Suprapubic skin (tissue), 4 donors: ENCODE results near the gene MYO1C. TPM values are rescaled to one million over a fixed set of nuclear protein-coding genes. Genes with fewer than 3 reads are reported as not detected.
A peak's percentile ranks its signal among the peaks of the same experiment; 100 is the strongest.

Source experiments
- DNase-seq, 2 donors: peaks; one replicate each; pipeline ENCODE4 v3.0.0-alpha.2; 2019; ENCODE audit warnings: low spot score in 2 of 2
- H3K27ac ChIP-seq: fragments of 200-600 bp; sonication (generic); one replicate; pipeline ENCODE4 v1.5.1; 2019
- H3K27me3 ChIP-seq: fragments of 200-600 bp; sonication (generic); one replicate; pipeline ENCODE4 v1.5.1; 2019
- H3K36me3 ChIP-seq: fragments of 200-600 bp; sonication (generic); one replicate; pipeline ENCODE4 v1.5.1; 2019
- H3K4me1 ChIP-seq: fragments of 200-600 bp; sonication (generic); one replicate; pipeline ENCODE4 v1.5.1; 2019
- H3K4me3 ChIP-seq: fragments of 200-600 bp; sonication (generic); one replicate; pipeline ENCODE4 v1.5.1; 2019; ENCODE audit warnings: mild to moderate bottlenecking
- H3K9me3 ChIP-seq: fragments of 200-600 bp; sonication (generic); one replicate; pipeline ENCODE4 v1.5.1; 2019
- EP300 ChIP-seq: sonication (generic); formaldehyde crosslinking; IDR thresholded peaks from one replicate; pipeline ENCODE4 v1.6.1; 2017; ENCODE audit warnings: antibody characterized with exemption
- POLR2A ChIP-seq, 2 donors: fragments of 450-650 bp; IDR thresholded peaks; one replicate each; pipeline ENCODE4 v1.6.1; 2017; ENCODE audit warnings: antibody characterized with exemption in 2 of 2, mild to moderate bottlenecking in 2 of 2, moderate library complexity in 2 of 2
- POLR2AphosphoS5 ChIP-seq, 3 donors: sonication (generic); formaldehyde crosslinking; IDR thresholded peaks; one replicate each; pipeline ENCODE4 v1.6.1; 2017; ENCODE audit warnings: antibody characterized with exemption in 3 of 3
- WGBS: methylation state at CpG from one replicate; pipeline ENCODE4 v1.1.5; 2018; 5-methylcytosine and 5-hydroxymethylcytosine counted together
- total RNA-seq, 4 donors: library from RNA; depleted of rRNA; stranded (reverse); fragments of >200 nt; gene quantifications; one replicate each; pipeline ENCODE4 v1.1.0, GENCODE V29; 2016
- TF ChIP-seq, protein P1 (sequence below), 2 donors: fragments of 200-600 bp in 1 of 2; fragments of 450-650 bp in 1 of 2; sonication (generic) in 1 of 2; IDR thresholded peaks; one replicate each; pipeline ENCODE4 v1.5.1; 2016 to 2019; ENCODE audit warnings: antibody characterized with exemption in 2 of 2, mild to moderate bottlenecking in 1 of 2, moderate library complexity in 1 of 2

Gene MYO1C
- total RNA-seq, 4 donors from 2014 or later, result 74.9 to 116 (median 103) TPM

DNA sequence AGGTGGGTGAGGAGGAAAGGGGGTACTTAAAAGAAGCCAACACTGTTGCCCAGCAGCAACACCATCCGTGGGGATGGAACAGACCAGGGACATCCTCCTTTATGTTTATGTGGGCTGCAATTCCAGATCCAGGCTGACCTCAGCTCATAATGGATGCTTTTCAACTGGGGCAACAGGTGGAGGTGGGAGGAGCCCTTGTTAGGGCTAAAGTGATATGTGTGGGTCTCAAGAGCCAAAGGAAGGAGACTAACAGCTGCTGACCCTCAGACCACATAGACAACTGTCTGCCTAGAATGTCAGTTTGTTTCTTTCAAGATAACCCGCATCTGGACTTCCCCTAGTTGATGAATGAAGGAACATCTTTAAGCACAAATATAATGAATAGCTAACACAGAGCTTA is 25.9 kb upstream of the MYO1C start:
- Histone ChIP-seq H3K4me1 (peaks cover 33% of the 10 kb centered on the region), H3K4me3 (no peak overlapping the region), H3K9me3 (no peaks in the 10 kb centered on the region), H3K27ac (no peak overlapping the region), H3K27me3 (no peaks in the 10 kb centered on the region), H3K36me3 (peaks cover 33% of the 10 kb centered on the region)
- WGBS, result 71% methylated on average over 2 of the region's 2 CpGs
- no peak for TF ChIP-seq POLR2A (IDR thresholded peaks at IDR 0.05)
- no peak for TF ChIP-seq POLR2AphosphoS5 (IDR thresholded peaks at IDR 0.05)
- TF ChIP-seq, protein P1, sequence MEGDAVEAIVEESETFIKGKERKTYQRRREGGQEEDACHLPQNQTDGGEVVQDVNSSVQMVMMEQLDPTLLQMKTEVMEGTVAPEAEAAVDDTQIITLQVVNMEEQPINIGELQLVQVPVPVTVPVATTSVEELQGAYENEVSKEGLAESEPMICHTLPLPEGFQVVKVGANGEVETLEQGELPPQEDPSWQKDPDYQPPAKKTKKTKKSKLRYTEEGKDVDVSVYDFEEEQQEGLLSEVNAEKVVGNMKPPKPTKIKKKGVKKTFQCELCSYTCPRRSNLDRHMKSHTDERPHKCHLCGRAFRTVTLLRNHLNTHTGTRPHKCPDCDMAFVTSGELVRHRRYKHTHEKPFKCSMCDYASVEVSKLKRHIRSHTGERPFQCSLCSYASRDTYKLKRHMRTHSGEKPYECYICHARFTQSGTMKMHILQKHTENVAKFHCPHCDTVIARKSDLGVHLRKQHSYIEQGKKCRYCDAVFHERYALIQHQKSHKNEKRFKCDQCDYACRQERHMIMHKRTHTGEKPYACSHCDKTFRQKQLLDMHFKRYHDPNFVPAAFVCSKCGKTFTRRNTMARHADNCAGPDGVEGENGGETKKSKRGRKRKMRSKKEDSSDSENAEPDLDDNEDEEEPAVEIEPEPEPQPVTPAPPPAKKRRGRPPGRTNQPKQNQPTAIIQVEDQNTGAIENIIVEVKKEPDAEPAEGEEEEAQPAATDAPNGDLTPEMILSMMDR (IDR thresholded peaks at IDR 0.05), result no peak
- no peak for TF ChIP-seq EP300
- DNase-seq, result no peak

DNA sequence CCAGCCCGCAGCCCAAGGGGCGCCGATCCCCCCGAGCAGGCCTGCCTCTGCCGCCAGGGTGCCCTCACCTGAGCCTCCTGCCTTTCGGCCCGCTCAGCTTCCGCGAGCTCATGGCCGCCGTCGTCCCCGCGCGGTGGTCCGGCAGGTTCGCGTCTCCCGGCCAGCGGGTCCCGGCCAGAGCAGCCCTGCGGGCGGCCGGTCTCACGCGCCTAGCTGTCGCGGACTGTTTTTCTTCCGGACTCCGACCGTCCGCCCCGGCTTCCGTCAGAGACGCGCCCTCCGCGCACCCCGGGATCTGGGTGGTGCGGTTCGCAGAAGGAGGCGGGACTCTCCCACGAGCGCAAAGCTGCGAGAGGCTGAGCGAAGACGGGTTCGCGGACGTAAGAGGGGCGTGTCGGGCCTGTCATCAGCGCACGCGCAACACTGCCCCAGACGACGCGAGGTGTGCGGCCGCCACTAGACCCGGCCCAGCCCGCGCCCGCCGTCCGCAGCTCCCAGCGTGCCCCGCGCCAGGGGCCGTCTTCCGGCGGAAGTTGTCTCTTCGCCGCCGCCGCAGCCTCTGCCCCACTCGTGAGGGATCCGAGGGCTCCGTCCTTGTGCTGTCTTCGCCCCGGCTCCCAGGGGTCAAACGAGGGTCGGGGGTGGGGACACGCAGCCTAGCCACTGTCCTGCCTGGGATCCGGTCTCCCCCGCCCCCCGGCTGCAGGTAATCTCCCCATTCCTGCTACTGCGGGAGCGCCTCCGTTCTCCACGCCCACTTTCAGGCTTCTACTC is 24.1 kb upstream of the MYO1C start, which contains the start of gene INPP5K:
Gene INPP5K, minus strand, starts transcription at position 225 of the 774 bp plus-strand sequence. Its CDS starts 113 bp downstream, at position 112.
- peak within 1 kb of the TSS; percentile 89 for H3K27ac ChIP-seq
- no peaks in the 10 kb centered on the region for H3K9me3 ChIP-seq
- TF ChIP-seq EP300 (no peak), POLR2AphosphoS5 (IDR thresholded peaks at IDR 0.05) (peak; percentile 50 to 94 (median 71)), POLR2A (IDR thresholded peaks at IDR 0.05) (peak in 1 of 2 donors; percentile 49)
- H3K4me3 ChIP-seq, result peak within 1 kb of the TSS; percentile 78
- peaks cover 51% of the 10 kb centered on the region for H3K4me1 ChIP-seq
- H3K36me3 ChIP-seq, result peaks cover 25% of the 10 kb centered on the region
- DNase-seq, result peak; percentile 98 to 99
- WGBS, result 1% methylated on average over 35 of the region's 91 CpGs
- H3K27me3 ChIP-seq, result no peaks in the 10 kb centered on the region

DNA sequence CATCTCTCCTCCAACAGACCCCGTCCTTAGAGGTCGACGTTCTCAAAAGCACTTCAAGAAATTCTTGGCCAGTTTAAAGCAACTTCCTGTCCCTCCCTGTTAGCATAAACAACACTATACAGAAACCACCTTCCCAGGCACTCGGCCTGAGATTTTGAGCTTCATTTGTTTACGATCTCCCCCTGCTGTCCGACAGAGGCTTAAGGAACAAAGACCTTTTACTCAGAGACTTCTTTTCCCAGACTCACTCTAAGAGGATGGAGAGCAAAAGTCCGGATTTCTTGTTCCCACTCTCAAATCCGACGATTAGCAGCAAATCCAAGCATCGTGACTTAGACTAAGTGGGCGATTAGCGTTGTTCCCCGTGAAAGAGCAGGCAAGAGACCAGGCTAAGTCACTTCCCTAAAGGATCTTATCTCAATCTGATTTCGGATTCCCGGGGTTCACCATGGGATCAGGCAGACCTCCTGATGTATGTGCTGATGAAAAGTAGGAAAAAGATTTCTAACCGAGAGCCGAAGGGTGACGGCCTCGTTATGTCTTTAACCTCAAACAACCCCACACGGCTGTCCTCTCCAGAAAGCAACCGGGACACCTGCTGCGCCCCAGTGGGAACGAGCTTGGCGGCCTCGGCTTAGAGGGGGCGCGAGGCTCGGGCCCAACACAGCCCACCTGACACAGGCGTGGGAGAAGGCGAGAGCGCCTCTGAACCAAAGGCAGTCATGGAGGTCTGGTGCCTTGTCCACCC is 23.3 kb upstream of the MYO1C start:
- Histone ChIP-seq H3K4me1 (peaks cover 59% of the 10 kb centered on the region), H3K36me3 (peaks cover 18% of the 10 kb centered on the region), H3K27me3 (no peaks in the 10 kb centered on the region), H3K9me3 (no peaks in the 10 kb centered on the region), H3K4me3 (peak overlapping the region; percentile 78), H3K27ac (peak overlapping the region; percentile 89)
- TF ChIP-seq POLR2A (IDR thresholded peaks at IDR 0.05) (no peak), POLR2AphosphoS5 (IDR thresholded peaks at IDR 0.05) (no peak), EP300 (no peak)
- TF ChIP-seq, protein P1 (IDR thresholded peaks at IDR 0.05), result peak; percentile 57
- WGBS, result under 1% methylated on average over 26 of the region's 31 CpGs
- no peak for DNase-seq

DNA sequence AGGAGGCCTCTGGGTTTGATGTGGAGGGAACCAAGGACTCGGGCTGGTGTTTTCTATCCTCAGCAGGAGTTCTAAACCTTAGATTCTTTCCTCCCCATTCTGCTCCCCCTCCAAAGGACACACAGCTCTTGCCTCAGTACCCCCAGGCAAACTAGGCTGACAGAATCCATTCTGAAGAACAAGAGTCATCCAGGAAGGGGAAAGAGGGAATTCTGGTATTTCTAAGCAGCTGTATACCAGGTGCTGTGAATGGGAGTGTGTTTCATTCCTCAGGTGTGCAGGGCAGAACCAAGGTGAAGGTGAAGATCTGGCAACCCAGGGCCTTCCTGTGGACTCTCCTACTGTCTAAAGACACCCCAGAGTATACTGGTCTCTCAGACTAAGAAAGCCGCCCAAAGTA is 19.9 kb upstream of the MYO1C start:
- Histone ChIP-seq H3K4me1 (peaks cover 76% of the 10 kb centered on the region), H3K9me3 (no peaks in the 10 kb centered on the region), H3K4me3 (no peak overlapping the region), H3K27ac (peak overlapping the region; percentile 60), H3K27me3 (no peaks in the 10 kb centered on the region), H3K36me3 (peaks cover 27% of the 10 kb centered on the region)
- WGBS, result 67% methylated on average over 2 of the region's 2 CpGs
- DNase-seq, result no peak
- TF ChIP-seq POLR2AphosphoS5 (IDR thresholded peaks at IDR 0.05), result no peak
- TF ChIP-seq EP300, result no peak

DNA sequence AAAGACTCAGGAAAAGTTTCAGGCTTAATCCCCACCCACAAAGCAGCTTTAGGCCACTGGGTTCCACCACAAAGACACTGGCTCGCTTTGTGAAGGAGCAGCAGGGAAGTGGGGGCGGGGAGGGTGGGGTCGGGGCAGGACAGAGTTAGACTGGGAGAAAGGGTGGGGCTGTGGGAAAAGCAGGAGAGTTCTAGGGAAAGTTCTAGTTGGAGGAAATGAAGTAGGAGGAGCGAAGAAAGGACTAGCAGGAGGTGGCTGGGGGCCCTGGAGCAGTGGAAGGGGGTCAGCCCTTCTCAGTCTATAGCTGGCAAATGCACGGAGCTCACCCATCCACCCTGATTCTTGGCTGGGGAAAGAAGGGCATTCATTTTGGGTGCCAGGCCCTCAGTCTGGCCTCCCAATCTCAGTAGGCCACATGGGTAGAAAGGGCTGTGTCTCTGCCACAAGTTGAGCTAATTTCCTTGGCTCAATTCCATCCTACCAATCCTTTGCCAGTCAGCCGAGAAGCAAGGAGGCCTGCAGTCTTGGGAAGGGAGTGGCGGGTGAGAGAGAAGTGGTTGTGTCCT is 19.4 kb upstream of the MYO1C start:
- 12% methylated on average over 7 of the region's 7 CpGs for WGBS
- no peak for TF ChIP-seq POLR2A (IDR thresholded peaks at IDR 0.05)
- TF ChIP-seq POLR2AphosphoS5 (IDR thresholded peaks at IDR 0.05), result no peak
- TF ChIP-seq, protein P1 (IDR thresholded peaks at IDR 0.05), result no peak
- TF ChIP-seq EP300, result no peak
- Histone ChIP-seq H3K4me3 (no peak overlapping the region), H3K27me3 (no peaks in the 10 kb centered on the region), H3K27ac (peak overlapping the region; percentile 60), H3K4me1 (peaks cover 74% of the 10 kb centered on the region), H3K9me3 (no peaks in the 10 kb centered on the region), H3K36me3 (peaks cover 32% of the 10 kb centered on the region)
- no peak for DNase-seq
